Spleen (tissue), 11 donors: ENCODE measurements around the gene STX18. TPM values are rescaled to one million over a fixed set of nuclear protein-coding genes. Genes with fewer than 3 reads are reported as not detected.

ENCODE experiments used
- DNase-seq: peaks from one replicate; pipeline ENCODE4 v3.0.0-alpha.2; 2020
- H3K27ac ChIP-seq, 8 donors: fragments of 200-600 bp; sonication (generic) in 7 of 8; 1 replicate in 4 of 8; 2 replicates in 4 of 8; pipeline versions ENCODE4 v1.5.0 to v1.8.0; 2016 to 2021; ENCODE audit warnings: inconsistent platforms in 4 of 8, mild to moderate bottlenecking in 4 of 8, moderate library complexity in 1 of 8
- H3K27me3 ChIP-seq, 7 donors: fragments of 200-600 bp; sonication (generic) in 6 of 7; replicated peaks in 1 of 7; 1 replicate in 4 of 7; 2 replicates in 3 of 7; pipeline versions ENCODE4 v1.5.0 to v1.8.0; 2016 to 2021; ENCODE audit warnings: inconsistent platforms in 3 of 7, mild to moderate bottlenecking in 1 of 7
- H3K36me3 ChIP-seq, 6 donors: fragments of 200-600 bp; sonication (generic) in 5 of 6; 1 replicate in 4 of 6; 2 replicates in 2 of 6; pipeline versions ENCODE4 v1.5.0 to v1.8.0; 2016 to 2021; ENCODE audit warnings: inconsistent platforms in 2 of 6
- H3K4me1 ChIP-seq, 6 donors: fragments of 200-600 bp; sonication (generic) in 5 of 6; 1 replicate in 3 of 6; 2 replicates in 3 of 6; pipeline versions ENCODE4 v1.5.0 to v1.8.0; 2016 to 2021; ENCODE audit warnings: inconsistent platforms in 3 of 6
- H3K4me3 ChIP-seq, 8 donors: fragments of 200-600 bp; sonication (generic) in 7 of 8; 1 replicate in 4 of 8; 2 replicates in 4 of 8; pipeline versions ENCODE4 v1.5.0 to v1.8.0; 2016 to 2021; ENCODE audit warnings: inconsistent platforms in 4 of 8, mild to moderate bottlenecking in 4 of 8, moderate library complexity in 2 of 8
- H3K9me3 ChIP-seq, 8 donors: fragments of 200-600 bp; sonication (generic) in 7 of 8; 1 replicate in 4 of 8; 2 replicates in 4 of 8; pipeline versions ENCODE4 v1.5.0 to v1.8.0; 2016 to 2021; ENCODE audit warnings: inconsistent platforms in 4 of 8
- POLR2A ChIP-seq, 3 donors: fragments of 450-650 bp; IDR thresholded peaks; one replicate each; pipeline ENCODE4 v1.5.1; 2017; ENCODE audit warnings: antibody characterized with exemption in 3 of 3, mild to moderate bottlenecking in 1 of 3
- POLR2AphosphoS5 ChIP-seq, 3 donors: sonication (generic); formaldehyde crosslinking; IDR thresholded peaks; one replicate each; pipeline ENCODE4 v1.5.1; 2017; ENCODE audit warnings: antibody characterized with exemption in 3 of 3
- WGBS, 5 donors: extraction: QIAGEN DNeasy Blood & Tissue Kit in 3 of 5; methylation state at CpG; one replicate each; pipeline versions ENCODE4 v1.1.5 to v1.1.7; 2013 to 2018; 5-methylcytosine and 5-hydroxymethylcytosine counted together
- intact Hi-C: fragments of 100-400 bp; cut with DNase I; formaldehyde crosslinking; loops from one replicate; pipeline ENCODE4 v1.15.0; 2023; ENCODE audit warnings: low total_unique reads
- polyA plus RNA-seq, 3 donors: library from polyadenylated mRNA; stranded (reverse); fragments of 200-250 nt; gene quantifications; one replicate each; pipeline ENCODE4 v1.2.1, GENCODE V29; 2013
- total RNA-seq, 7 donors: library from RNA; depleted of rRNA in 3 of 7; stranded (reverse); fragments of >200 nt in 3 of 7; fragmentation: NEBNext Ultra II Directional in 4 of 7; extraction: Animal tissue kit (Norgen Biotek cat#: 25700) in 4 of 7; gene quantifications; one replicate each; pipeline versions ENCODE4 v1.1.0 to v1.2.1, GENCODE V29; 2016 to 2021
- TF ChIP-seq, protein P1 (sequence below), 11 experiments: fragments of 200-600 bp in 7 of 11; fragments of 450-650 bp in 4 of 11; sonication (generic) in 4 of 11; IDR thresholded peaks in 8 of 11; conservative IDR thresholded peaks in 3 of 11; 1 replicate in 7 of 11; 2 replicates in 4 of 11; pipeline versions ENCODE4 v1.4.0 to v1.8.0; 2016 to 2021; ENCODE audit warnings: antibody characterized with exemption in 11 of 11, inconsistent platforms in 4 of 11, mild to moderate bottlenecking in 1 of 11
- donor health status: healthy with polysubstance abuse.
- donor health status: DM: no; HTN: no; CAD: no; lungs with moderate emphysema.
- donor health status: DM: no; HTN: no; CAD: no.
- donor health status: Bipolar disorder and iron deficiency.
- donor health status: healthy.
- donor health status: DM: no; HTN: no; CAD: no.
- donor health status: DM: yes; HTN: yes; CAD: no.

STX18 gene
- total and polyA plus RNA-seq, 10 donors = 19.0 to 45.8 (median 29.8) TPM

DNA sequence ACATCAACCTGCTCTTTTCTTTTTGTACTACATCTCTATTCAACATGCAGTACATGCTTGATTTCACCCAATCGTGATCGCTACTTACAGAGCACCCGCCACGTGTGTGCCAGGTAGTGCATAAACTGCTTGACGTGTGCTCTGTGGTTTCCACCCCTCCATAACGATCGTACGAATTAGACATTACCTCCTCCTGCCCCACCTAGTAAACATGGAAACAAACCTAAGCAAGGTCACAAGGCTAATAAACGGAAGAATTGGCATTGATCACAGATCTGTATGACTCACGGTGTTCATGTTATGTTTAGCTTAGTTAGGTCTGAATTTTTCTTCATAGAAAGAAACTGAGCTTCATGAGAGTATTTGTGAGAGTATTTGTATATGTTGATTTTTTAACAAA lies 64.1 kb downstream of the STX18 start:
- 85 to 96% (median 91%) methylated on average over 10 of the region's 10 CpGs for WGBS, 5 donors
- no peak overlapping the region for H3K4me3 ChIP-seq

DNA sequence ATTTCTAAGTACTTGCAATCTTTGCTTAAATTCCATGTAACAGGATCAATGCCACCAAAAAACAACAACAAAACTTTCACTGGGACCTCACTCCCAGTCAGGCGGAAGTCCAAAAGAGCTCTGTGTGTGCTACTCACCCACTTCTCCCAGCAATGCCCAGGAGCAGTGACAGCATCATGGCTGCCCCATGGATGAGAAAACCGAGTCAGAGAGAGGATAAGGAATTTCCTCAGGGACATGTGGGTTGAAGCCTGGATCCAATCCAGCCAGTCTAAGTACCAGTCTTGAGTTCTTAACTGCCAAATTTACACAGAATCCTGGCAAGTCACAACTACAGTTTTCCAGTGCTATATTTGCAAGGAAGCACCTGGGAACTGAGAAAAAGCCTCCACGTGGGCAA lies 64.5 kb downstream of the STX18 start:
- WGBS, 5 donors = 63 to 84% (median 80%) methylated on average over 3 of the region's 3 CpGs
- H3K36me3 ChIP-seq = peaks cover 0 to 4% (median 0%) of the 10 kb centered on the region in 6 donors
- no peak overlapping the region for H3K27ac ChIP-seq
- peaks cover 0 to 11% (median 0%) of the 10 kb centered on the region in 6 donors for H3K4me1 ChIP-seq
- intact Hi-C loops = no loop called here
- H3K27me3 ChIP-seq = no peaks in the 10 kb centered on the region
- H3K4me3 ChIP-seq = no peak overlapping the region
- TF ChIP-seq POLR2AphosphoS5 (IDR thresholded peaks at IDR 0.05) = no peak
- TF ChIP-seq, protein P1, sequence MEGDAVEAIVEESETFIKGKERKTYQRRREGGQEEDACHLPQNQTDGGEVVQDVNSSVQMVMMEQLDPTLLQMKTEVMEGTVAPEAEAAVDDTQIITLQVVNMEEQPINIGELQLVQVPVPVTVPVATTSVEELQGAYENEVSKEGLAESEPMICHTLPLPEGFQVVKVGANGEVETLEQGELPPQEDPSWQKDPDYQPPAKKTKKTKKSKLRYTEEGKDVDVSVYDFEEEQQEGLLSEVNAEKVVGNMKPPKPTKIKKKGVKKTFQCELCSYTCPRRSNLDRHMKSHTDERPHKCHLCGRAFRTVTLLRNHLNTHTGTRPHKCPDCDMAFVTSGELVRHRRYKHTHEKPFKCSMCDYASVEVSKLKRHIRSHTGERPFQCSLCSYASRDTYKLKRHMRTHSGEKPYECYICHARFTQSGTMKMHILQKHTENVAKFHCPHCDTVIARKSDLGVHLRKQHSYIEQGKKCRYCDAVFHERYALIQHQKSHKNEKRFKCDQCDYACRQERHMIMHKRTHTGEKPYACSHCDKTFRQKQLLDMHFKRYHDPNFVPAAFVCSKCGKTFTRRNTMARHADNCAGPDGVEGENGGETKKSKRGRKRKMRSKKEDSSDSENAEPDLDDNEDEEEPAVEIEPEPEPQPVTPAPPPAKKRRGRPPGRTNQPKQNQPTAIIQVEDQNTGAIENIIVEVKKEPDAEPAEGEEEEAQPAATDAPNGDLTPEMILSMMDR (IDR thresholded peaks at IDR 0.05 in 8 of 11, conservative IDR thresholded peaks at IDR 0.05 in 3 of 11) = no peak
- no peak for TF ChIP-seq POLR2A (IDR thresholded peaks at IDR 0.05)
- no peak for DNase-seq
- no peaks in the 10 kb centered on the region for H3K9me3 ChIP-seq

More for the DNA sequence above, 64.1 kb downstream of the STX18 start:
- TF ChIP-seq POLR2A (IDR thresholded peaks at IDR 0.05) (no peak), POLR2AphosphoS5 (IDR thresholded peaks at IDR 0.05) (no peak)
- TF ChIP-seq, protein P1 (IDR thresholded peaks at IDR 0.05 in 8 of 11, conservative IDR thresholded peaks at IDR 0.05 in 3 of 11) = no peak
- intact Hi-C loops = no loop called here
- H3K4me1 ChIP-seq = peaks cover 0 to 11% (median 0%) of the 10 kb centered on the region in 6 donors
- H3K27ac ChIP-seq = no peak overlapping the region
- no peak for DNase-seq
- H3K36me3 ChIP-seq = peaks cover 0 to 4% (median 0%) of the 10 kb centered on the region in 6 donors
- H3K27me3 ChIP-seq = no peaks in the 10 kb centered on the region
- no peaks in the 10 kb centered on the region for H3K9me3 ChIP-seq

DNA sequence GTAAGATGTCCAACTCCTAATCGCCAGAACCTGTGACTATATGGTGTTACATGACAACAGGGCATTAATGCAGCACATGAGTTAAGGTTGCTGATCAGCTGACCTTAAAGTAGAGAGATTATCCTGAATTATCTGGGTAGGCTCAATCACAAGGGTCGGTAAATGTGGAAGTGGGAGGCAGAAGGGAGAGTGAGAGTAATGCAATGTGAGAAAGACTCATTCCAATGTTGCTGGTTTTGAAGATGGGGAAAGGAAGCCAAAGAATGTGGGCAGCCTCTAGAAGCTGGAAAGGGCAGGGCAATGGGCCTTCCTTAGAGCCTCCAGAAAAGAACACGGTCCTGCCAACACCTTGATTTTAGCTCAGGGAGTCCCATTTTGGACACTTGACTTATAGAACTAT lies 67.4 kb downstream of the STX18 start:
- intact Hi-C loops = no loop called here
- H3K4me1 ChIP-seq = no peaks in the 10 kb centered on the region

DNA sequence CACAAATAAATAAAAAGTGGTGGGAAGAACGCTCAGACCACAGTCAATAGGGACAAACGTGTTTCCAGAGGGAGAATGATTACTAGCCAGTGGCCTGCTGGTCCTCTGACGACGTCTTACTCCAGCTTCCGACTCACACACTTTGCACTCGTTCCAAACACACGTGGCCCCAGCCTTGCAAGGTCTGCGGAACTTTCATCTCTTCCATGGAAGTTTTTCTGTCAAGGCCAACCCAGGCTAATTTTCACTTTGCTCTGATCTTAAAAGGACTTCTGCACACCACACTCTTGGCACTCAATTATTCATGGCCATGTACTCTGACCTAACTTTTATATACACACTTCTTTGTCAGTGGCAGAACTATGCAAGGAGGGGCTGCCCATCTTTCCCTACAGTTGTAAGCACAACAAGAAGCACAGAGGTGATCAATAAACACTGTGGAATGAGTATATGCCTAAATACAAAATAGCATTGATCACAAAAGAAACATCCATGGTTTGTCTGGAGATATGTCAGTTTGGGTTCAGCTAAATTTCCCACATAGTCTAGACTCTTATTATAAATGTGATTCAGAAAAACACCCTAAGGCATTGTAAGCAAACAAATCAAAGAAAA lies 69.4 kb downstream of the STX18 start:
- intact Hi-C loops = no loop called here
- H3K27me3 ChIP-seq = no peaks in the 10 kb centered on the region
- no peak for TF ChIP-seq POLR2A (IDR thresholded peaks at IDR 0.05)
- TF ChIP-seq, protein P1 (IDR thresholded peaks at IDR 0.05 in 8 of 11, conservative IDR thresholded peaks at IDR 0.05 in 3 of 11) = no peak
- no peak for TF ChIP-seq POLR2AphosphoS5 (IDR thresholded peaks at IDR 0.05)
- no peaks in the 10 kb centered on the region for H3K9me3 ChIP-seq
- no peak overlapping the region for H3K4me3 ChIP-seq
- peaks cover 0 to 43% (median 37%) of the 10 kb centered on the region in 6 donors for H3K36me3 ChIP-seq
- 85 to 93% (median 89%) methylated on average over 8 of the region's 8 CpGs for WGBS, 5 donors
- H3K4me1 ChIP-seq = no peaks in the 10 kb centered on the region
- DNase-seq = no peak
- H3K27ac ChIP-seq = no peak overlapping the region

More for the DNA sequence above, 67.4 kb downstream of the STX18 start:
- no peak overlapping the region for H3K4me3 ChIP-seq
- TF ChIP-seq, protein P1 (IDR thresholded peaks at IDR 0.05 in 8 of 11, conservative IDR thresholded peaks at IDR 0.05 in 3 of 11) = no peak
- TF ChIP-seq POLR2A (IDR thresholded peaks at IDR 0.05) (no peak), POLR2AphosphoS5 (IDR thresholded peaks at IDR 0.05) (no peak)
- H3K9me3 ChIP-seq = no peaks in the 10 kb centered on the region
- no peaks in the 10 kb centered on the region for H3K27me3 ChIP-seq
- peaks cover 0 to 27% (median 18%) of the 10 kb centered on the region in 6 donors for H3K36me3 ChIP-seq
- WGBS, 5 donors = 94 to 97% (median 95%) methylated on average over 3 of the region's 3 CpGs
- no peak for DNase-seq
- no peak overlapping the region for H3K27ac ChIP-seq
